HCT116 (cell line): ENCODE data around the gene DIPK1B. TPM values are rescaled to one million over a fixed set of nuclear protein-coding genes. Genes with fewer than 3 reads are reported as not detected.

ENCODE experiments used
- ATAC-seq: fragments of 200-7000 bp; cut with Tn5 transposase; 2 replicates; pipeline ENCODE4 v1.9.1; 2020; ENCODE audit warnings: mild to moderate bottlenecking, moderate library complexity
- BruUV-seq: library from RNA; stranded (reverse); fragments of 400-500 nt; replicated peaks from 2 replicates; lab custom pipeline; 2021; lab: Mats Ljungman, UMichigan
- CTCF ChIA-PET: fragments of 300-600 bp; sonication (Branson Sonifier 250); formaldehyde crosslinking; loops from one replicate; lab custom pipeline; 2021; ENCODE audit warnings: antibody characterized with exemption; lab: Charles Lee
- POLR2A ChIA-PET: fragments of 300-600, 350-600 bp; sonication (Branson Sonifier 250); formaldehyde crosslinking; loops from one replicate; lab custom pipeline; 2021; ENCODE audit warnings: antibody characterized with exemption; lab: Charles Lee
- RAD21 ChIA-PET, 2 experiments: fragments of 300-600 bp; sonication (Branson Sonifier 250); formaldehyde crosslinking; loops; one replicate each; lab custom pipeline; 2023; ENCODE audit warnings: low total read pairs in 2 of 2; ENCODE audit not compliant: uncharacterized antibody in 2 of 2, unreplicated experiment in 2 of 2, low non-redundant PET in 1 of 2; lab: Charles Lee
- DNase-seq: peaks from one replicate; pipeline ENCODE4 v3.0.0-alpha.2; 2010; ENCODE audit warnings: low read depth, low spot score
- H2AFZ ChIP-seq: fragments of 200-600 bp; shearing (Covaris generic), sonication (generic); 2 replicates; pipeline ENCODE4 v1.6.1; 2017; ENCODE audit warnings: low read depth, mixed run types, mixed read lengths, antibody characterized with exemption, low read length; ENCODE audit not compliant: poor library complexity, severe bottlenecking
- H3K27ac ChIP-seq: 2 replicates; pipeline ENCODE4 v1.5.1; 2012; ENCODE audit warnings: low read depth, low read length
- H3K27me3 ChIP-seq: fragments of 200-600 bp; sonication (generic); 2 replicates; pipeline ENCODE4 v1.6.1; 2016; ENCODE audit warnings: mixed run types, low read length, mixed read lengths; ENCODE audit not compliant: insufficient read depth
- H3K36me3 ChIP-seq, 2 experiments: fragments of 200-500 bp in 1 of 2; fragments of 200-600 bp in 1 of 2; sonication (Bioruptor generic) in 1 of 2; sonication (generic) in 1 of 2; 2 replicates each; pipeline versions ENCODE4 v1.5.1 to v1.6.1; 2014 to 2016; ENCODE audit warnings: low read length in 2 of 2, inconsistent platforms in 1 of 2, mixed read lengths in 1 of 2, mixed run types in 1 of 2; ENCODE audit not compliant: insufficient read depth in 2 of 2, control insufficient read depth in 1 of 2
- H3K4me1 ChIP-seq, 2 experiments: fragments of 200-600 bp in 1 of 2; sonication (generic) in 1 of 2; 2 replicates each; pipeline versions ENCODE4 v1.5.1 to v1.6.1; 2012 to 2017; ENCODE audit warnings: low read length in 2 of 2, inconsistent platforms in 1 of 2, mild to moderate bottlenecking in 1 of 2, mixed read lengths in 1 of 2, mixed run types in 1 of 2, moderate library complexity in 1 of 2; ENCODE audit not compliant: insufficient read depth in 2 of 2, control insufficient read depth in 1 of 2
- H3K4me2 ChIP-seq: fragments of 200-600 bp; sonication (generic); 2 replicates; pipeline ENCODE4 v1.6.1; 2017; ENCODE audit warnings: mixed run types, low read length, mixed read lengths
- H3K4me3 ChIP-seq, 2 experiments: fragments of 200-600 bp in 1 of 2; sonication (generic) in 1 of 2; replicated peaks in 1 of 2; 2 replicates each; pipeline ENCODE4 v1.5.1; 2011 to 2016; ENCODE audit warnings: low read length in 2 of 2, control low read depth in 1 of 2, low read depth in 1 of 2, mild to moderate bottlenecking in 1 of 2, mixed read lengths in 1 of 2, mixed run types in 1 of 2
- H3K79me2 ChIP-seq: fragments of 200-600 bp; sonication (generic); 2 replicates; pipeline ENCODE4 v1.6.1; 2017; ENCODE audit warnings: mild to moderate bottlenecking, mixed run types, low read length, moderate library complexity, mixed read lengths; ENCODE audit not compliant: insufficient read depth
- H3K9ac ChIP-seq: fragments of 200-600 bp; sonication (generic); 2 replicates; pipeline ENCODE4 v1.6.1; 2016; ENCODE audit warnings: low read length, mixed read lengths
- H3K9me2 ChIP-seq: fragments of 200-600 bp; sonication (generic), shearing (Covaris generic); 2 replicates; pipeline ENCODE4 v1.6.1; 2017; ENCODE audit warnings: mixed run types, mild to moderate bottlenecking, moderate library complexity; ENCODE audit not compliant: insufficient read depth
- H3K9me3 ChIP-seq, 2 experiments: fragments of 200-500 bp in 1 of 2; fragments of 200-600 bp in 1 of 2; sonication (Bioruptor generic) in 1 of 2; sonication (generic) in 1 of 2; 2 replicates each; pipeline ENCODE4 v1.6.1; 2014 to 2017; ENCODE audit warnings: low read length in 2 of 2, mixed read lengths in 2 of 2, inconsistent platforms in 1 of 2, low read depth in 1 of 2, mild to moderate bottlenecking in 1 of 2, mixed run types in 1 of 2, moderate library complexity in 1 of 2; ENCODE audit not compliant: control insufficient read depth in 1 of 2, insufficient read depth in 1 of 2
- H4K20me1 ChIP-seq: fragments of 200-600 bp; sonication (generic), shearing (Covaris generic); 2 replicates; pipeline ENCODE4 v1.6.1; 2017; ENCODE audit warnings: mixed run types, mild to moderate bottlenecking, moderate library complexity; ENCODE audit not compliant: insufficient read depth
- CBX3 ChIP-seq: IDR thresholded peaks from 2 replicates; pipeline ENCODE4 v1.6.1; 2012; ENCODE audit warnings: low read depth
- CEBPB ChIP-seq: IDR thresholded peaks from 2 replicates; pipeline ENCODE4 v1.6.1; 2012; ENCODE audit warnings: low read depth
- ELF1 ChIP-seq: IDR thresholded peaks from 2 replicates; pipeline ENCODE4 v1.6.1; 2012; ENCODE audit warnings: low read depth, borderline replicate concordance
- EZH2phosphoT487 ChIP-seq: fragments of 200-600 bp; IDR thresholded peaks from 2 replicates; pipeline ENCODE4 v1.6.1; 2018; ENCODE audit warnings: antibody characterized with exemption, borderline replicate concordance
- FOSL1 ChIP-seq: IDR thresholded peaks from 2 replicates; pipeline ENCODE4 v1.6.1; 2012; ENCODE audit warnings: low read depth
- JUND ChIP-seq: IDR thresholded peaks from 2 replicates; pipeline ENCODE4 v1.6.1; 2012
- POLR2AphosphoS5 ChIP-seq: IDR thresholded peaks from 2 replicates; pipeline ENCODE4 v1.6.1; 2011; ENCODE audit warnings: mild to moderate bottlenecking, low read depth, low read length, moderate library complexity
- SIN3A ChIP-seq: IDR thresholded peaks from 2 replicates; pipeline ENCODE4 v1.6.1; 2012; ENCODE audit warnings: low read depth
- SP1 ChIP-seq: IDR thresholded peaks from 2 replicates; pipeline ENCODE4 v1.6.1; 2012; ENCODE audit warnings: low read depth
- YY1 ChIP-seq: IDR thresholded peaks from 2 replicates; pipeline ENCODE4 v1.6.1; 2011; ENCODE audit warnings: low read length, low read depth, moderate library complexity, mild to moderate bottlenecking; ENCODE audit not compliant: insufficient replicate concordance; ENCODE audit errors: extremely low read depth
- ZFX ChIP-seq: fragments of 450-650 bp; IDR thresholded peaks from 2 replicates; pipeline ENCODE4 v1.6.1; 2017
- ZNF274 ChIP-seq: fragments of 200-500 bp; sonication (Bioruptor generic); IDR thresholded peaks from 2 replicates; pipeline ENCODE4 v1.6.1; 2014; ENCODE audit warnings: mild to moderate bottlenecking, low read depth, low read length, inconsistent platforms
- intact Hi-C: fragments of 100-400 bp; cut with micrococcal nuclease; formaldehyde crosslinking; loops from 2 replicates; pipeline ENCODE4 v1.10.0; 2022
- total RNA-seq: library from RNA; stranded (reverse); gene quantifications from one replicate; pipeline ENCODE4 v1.2.1, GENCODE V29; 2021; ENCODE audit not compliant: unreplicated experiment
- TF ChIP-seq, protein P1 (sequence below): IDR thresholded peaks from 2 replicates; pipeline ENCODE4 v1.6.1; 2011; ENCODE audit warnings: mild to moderate bottlenecking, low read length, moderate library complexity; ENCODE audit not compliant: insufficient replicate concordance; ENCODE audit errors: extremely low read depth
- TF ChIP-seq, protein P2 (sequence below): IDR thresholded peaks from 2 replicates; pipeline ENCODE4 v1.6.1; 2012; ENCODE audit warnings: low read depth

The DIPK1B gene
- total RNA-seq, 1 experiment from 2014 or later, result 15.6 TPM

DNA sequence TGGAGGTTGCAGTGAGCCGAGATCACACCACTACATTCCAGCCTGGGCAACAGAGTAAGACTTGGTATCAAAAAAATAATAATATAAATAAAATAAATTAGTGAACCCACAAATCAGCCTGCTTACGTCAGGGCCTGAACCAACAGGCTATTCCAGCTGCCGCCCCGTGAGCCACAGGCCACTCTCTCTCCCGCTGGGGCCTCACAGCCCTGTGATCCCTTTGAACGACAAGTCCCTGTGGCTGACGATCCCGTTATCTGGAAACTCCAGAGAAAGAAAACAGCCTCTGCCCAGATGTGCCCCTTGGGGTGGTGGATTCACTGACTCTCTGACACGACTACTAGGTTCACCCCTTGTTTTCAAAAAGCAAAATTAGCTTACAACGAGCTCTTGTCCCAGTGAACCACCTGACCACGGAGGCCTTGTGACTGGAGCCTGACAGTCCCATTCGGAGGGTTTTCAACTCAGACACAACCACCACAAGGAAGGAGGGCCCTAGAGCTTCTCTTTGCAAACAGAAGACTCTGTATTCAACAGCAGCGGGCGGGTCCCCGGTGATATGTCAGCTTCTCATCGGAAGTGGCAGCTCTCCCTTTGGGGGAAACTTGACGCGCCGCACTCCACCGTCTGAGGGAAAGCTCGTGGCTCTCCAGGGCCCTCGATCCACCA, 4.4 kb upstream of the DIPK1B start:
- H2AFZ ChIP-seq, result no peak overlapping the region
- intact Hi-C loops, result no loop called here
- no peaks in the 10 kb centered on the region for H3K27me3 ChIP-seq
- TF ChIP-seq, protein P1, sequence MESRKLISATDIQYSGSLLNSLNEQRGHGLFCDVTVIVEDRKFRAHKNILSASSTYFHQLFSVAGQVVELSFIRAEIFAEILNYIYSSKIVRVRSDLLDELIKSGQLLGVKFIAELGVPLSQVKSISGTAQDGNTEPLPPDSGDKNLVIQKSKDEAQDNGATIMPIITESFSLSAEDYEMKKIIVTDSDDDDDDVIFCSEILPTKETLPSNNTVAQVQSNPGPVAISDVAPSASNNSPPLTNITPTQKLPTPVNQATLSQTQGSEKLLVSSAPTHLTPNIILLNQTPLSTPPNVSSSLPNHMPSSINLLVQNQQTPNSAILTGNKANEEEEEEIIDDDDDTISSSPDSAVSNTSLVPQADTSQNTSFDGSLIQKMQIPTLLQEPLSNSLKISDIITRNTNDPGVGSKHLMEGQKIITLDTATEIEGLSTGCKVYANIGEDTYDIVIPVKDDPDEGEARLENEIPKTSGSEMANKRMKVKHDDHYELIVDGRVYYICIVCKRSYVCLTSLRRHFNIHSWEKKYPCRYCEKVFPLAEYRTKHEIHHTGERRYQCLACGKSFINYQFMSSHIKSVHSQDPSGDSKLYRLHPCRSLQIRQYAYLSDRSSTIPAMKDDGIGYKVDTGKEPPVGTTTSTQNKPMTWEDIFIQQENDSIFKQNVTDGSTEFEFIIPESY, result no peak
- TF ChIP-seq CBX3, result no peak
- no peak for TF ChIP-seq ZNF274
- no peak for TF ChIP-seq YY1
- TF ChIP-seq FOSL1, result no peak
- TF ChIP-seq POLR2AphosphoS5, result no peak
- TF ChIP-seq EZH2phosphoT487, result no peak
- TF ChIP-seq ZFX, result no peak
- TF ChIP-seq CEBPB, result no peak
- TF ChIP-seq ELF1, result no peak
- TF ChIP-seq SIN3A, result no peak
- TF ChIP-seq, protein P2, sequence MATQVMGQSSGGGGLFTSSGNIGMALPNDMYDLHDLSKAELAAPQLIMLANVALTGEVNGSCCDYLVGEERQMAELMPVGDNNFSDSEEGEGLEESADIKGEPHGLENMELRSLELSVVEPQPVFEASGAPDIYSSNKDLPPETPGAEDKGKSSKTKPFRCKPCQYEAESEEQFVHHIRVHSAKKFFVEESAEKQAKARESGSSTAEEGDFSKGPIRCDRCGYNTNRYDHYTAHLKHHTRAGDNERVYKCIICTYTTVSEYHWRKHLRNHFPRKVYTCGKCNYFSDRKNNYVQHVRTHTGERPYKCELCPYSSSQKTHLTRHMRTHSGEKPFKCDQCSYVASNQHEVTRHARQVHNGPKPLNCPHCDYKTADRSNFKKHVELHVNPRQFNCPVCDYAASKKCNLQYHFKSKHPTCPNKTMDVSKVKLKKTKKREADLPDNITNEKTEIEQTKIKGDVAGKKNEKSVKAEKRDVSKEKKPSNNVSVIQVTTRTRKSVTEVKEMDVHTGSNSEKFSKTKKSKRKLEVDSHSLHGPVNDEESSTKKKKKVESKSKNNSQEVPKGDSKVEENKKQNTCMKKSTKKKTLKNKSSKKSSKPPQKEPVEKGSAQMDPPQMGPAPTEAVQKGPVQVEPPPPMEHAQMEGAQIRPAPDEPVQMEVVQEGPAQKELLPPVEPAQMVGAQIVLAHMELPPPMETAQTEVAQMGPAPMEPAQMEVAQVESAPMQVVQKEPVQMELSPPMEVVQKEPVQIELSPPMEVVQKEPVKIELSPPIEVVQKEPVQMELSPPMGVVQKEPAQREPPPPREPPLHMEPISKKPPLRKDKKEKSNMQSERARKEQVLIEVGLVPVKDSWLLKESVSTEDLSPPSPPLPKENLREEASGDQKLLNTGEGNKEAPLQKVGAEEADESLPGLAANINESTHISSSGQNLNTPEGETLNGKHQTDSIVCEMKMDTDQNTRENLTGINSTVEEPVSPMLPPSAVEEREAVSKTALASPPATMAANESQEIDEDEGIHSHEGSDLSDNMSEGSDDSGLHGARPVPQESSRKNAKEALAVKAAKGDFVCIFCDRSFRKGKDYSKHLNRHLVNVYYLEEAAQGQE, result no peak
- no peak for TF ChIP-seq JUND
- TF ChIP-seq SP1, result no peak
- no peaks in the 10 kb centered on the region for H3K79me2 ChIP-seq
- peaks cover 5 to 31% of the 10 kb centered on the region in 2 experiments for H3K4me1 ChIP-seq
- ATAC-seq (no peak), DNase-seq (no peak)
- no peak overlapping the region for H3K4me3 ChIP-seq
- H4K20me1 ChIP-seq, result no peaks in the 10 kb centered on the region
- H3K9ac ChIP-seq, result no peak overlapping the region
- H3K27ac ChIP-seq, result no peak overlapping the region
- ChIA-PET CTCF (no interaction called here), POLR2A (no interaction called here), RAD21 (no interaction called here)
- H3K9me2 ChIP-seq, result no peaks in the 10 kb centered on the region
- H3K4me2 ChIP-seq, result no peak overlapping the region
- H3K9me3 ChIP-seq, result no peaks in the 10 kb centered on the region
- no peaks in the 10 kb centered on the region for H3K36me3 ChIP-seq
- BruUV-seq, result no TSS peak
